ENCODE results near the gene KCNQ2.

KCNQ2 gene

GRCh38 chr20:63468421-63468820 lies 4.0 kb downstream of the KCNQ2 start:
- no peak overlapping the region for H3K4me3 ChIP-seq (ENCODE audit: low read depth, low read length)
- TF ChIP-seq CTCF (IDR thresholded peaks at IDR 0.05; ENCODE audit: low read depth, low read length, missing control alignments) = no peak
- in situ Hi-C loops (cut with HindIII; ENCODE audit: low sequenced_read_pairs) = no loop called here
- no peak for DNase-seq (ENCODE audit: low read depth)

DNA sequence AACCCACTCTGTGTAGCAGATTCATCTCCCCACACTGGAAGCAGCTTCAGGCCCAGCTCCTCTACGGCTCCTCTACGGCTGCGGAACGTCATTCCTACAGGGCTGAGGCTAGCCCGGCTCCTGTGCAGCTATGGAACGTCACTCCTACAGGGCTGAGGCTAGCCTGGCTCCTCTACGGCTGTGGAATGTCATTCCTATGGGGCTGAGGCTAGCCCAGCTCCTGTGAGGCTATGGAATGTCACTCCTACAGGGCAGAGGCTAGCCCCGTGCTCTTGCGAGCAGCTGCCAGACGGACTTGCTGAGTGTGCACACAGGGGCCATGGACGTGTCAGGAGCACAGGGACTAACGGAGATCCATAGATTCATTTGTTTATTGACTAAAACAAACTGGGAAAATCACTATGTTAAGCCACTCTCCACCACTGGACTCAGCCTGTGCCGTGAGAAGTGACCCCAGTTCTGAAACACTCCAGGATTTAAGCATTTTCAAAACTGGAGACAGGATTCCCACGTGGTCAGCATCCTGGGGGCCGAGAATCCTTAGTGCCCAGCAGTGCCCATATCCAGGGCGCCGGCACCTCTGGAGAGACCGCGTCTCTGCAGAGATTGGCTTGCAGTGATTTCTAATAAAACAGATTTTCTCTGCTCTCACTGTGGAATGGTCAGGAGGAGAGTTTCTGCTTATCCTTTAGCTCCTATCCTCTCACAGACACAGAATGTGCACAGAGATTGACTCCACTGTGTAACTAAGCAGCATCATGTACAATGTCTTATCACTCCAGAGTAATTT lies 5.0 kb downstream of the KCNQ2 start:
- no peak for DNase-seq (ENCODE audit: low read depth)
- no peak overlapping the region for H3K4me3 ChIP-seq (ENCODE audit: low read depth, low read length)
- in situ Hi-C loops (cut with HindIII; ENCODE audit: low sequenced_read_pairs) = no loop called here
- TF ChIP-seq CTCF (IDR thresholded peaks at IDR 0.05; ENCODE audit: low read depth, low read length, missing control alignments) = no peak

DNA sequence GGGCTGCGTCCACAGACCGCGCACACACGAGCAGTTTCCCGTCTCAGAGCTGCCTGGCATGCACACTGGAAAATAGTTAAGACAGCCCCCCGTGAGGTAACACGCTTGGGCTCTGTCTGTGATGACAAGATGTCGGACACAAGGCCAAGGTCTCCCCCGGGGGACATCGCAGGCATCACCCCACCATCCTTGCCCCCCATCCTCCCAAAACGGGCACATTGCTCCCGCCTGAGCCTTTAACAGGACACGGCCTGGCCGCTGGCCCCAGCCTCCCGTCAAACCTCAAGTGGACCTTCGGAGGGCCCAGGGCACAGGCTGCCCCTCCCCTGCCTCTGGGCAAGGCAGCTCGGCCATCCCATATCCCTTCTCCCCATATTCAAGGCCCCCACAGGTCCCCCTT lies 5.6 kb downstream of the KCNQ2 start:
- no peak overlapping the region for H3K4me3 ChIP-seq (ENCODE audit: low read depth, low read length)

GRCh38 chr20:63466250-63466825 lies 6.1 kb downstream of the KCNQ2 start:
- no peak for TF ChIP-seq CTCF (IDR thresholded peaks at IDR 0.05; ENCODE audit: low read depth, low read length, missing control alignments)
- DNase-seq (ENCODE audit: low read depth) = no peak

More for the DNA sequence above, 5.6 kb downstream of the KCNQ2 start:
- in situ Hi-C loops (cut with HindIII; ENCODE audit: low sequenced_read_pairs) = no loop called here
- no peak for DNase-seq (ENCODE audit: low read depth)
- TF ChIP-seq CTCF (IDR thresholded peaks at IDR 0.05; ENCODE audit: low read depth, low read length, missing control alignments) = no peak

DNA sequence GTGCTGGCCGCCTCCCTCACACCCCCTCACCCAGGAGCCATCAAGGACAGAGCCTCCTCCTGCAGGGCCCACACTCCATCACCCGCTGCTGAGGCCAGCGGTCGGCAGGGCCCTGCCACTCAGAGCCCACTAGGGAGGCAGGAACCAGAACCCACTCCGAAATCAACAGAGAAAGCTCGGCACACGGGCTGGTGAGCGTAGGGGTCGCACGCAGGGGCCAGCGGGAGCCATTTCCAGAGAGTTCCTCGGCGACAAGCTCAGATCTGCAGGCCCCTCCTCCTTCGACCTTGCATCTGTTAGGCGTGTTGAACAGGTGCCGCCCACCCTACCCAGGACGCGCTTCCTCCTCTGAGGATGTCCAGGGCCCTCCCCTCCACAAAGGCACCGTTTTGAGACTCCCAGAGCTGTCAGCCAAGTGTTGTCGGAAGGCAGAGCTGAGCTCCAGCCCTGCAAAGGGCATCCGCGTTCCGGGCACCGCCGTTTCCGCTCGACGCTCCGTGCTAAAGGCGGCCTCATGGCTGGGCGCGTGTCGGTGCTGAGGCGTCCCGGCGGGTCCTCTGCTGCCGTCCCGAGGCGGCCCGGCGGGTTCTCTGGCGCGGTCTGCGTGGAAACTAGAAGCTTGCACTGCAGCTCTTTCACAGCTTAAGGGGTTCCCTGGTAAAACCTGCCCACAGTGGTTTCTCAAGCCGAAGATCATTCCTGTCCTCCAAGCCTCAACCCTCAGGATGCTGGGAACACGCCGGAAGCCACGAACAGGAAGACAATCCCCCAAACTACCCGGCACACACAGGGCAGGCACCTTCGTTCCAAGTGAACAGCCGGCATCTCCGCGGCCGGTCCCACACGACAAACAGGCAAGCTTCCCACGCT lies 6.8 kb downstream of the KCNQ2 start:
- no peak overlapping the region for H3K4me3 ChIP-seq (ENCODE audit: low read depth, low read length)
- no peak for TF ChIP-seq CTCF (IDR thresholded peaks at IDR 0.05; ENCODE audit: low read depth, low read length, missing control alignments)
- DNase-seq (ENCODE audit: low read depth) = no peak
- in situ Hi-C loops (cut with HindIII; ENCODE audit: low sequenced_read_pairs) = no loop called here

More at GRCh38 chr20:63466250-63466825, 6.1 kb downstream of the KCNQ2 start:
- in situ Hi-C loops (cut with HindIII; ENCODE audit: low sequenced_read_pairs) = no loop called here
- no peak overlapping the region for H3K4me3 ChIP-seq (ENCODE audit: low read depth, low read length)

GRCh38 chr20:63464289-63464635 lies 8.2 kb downstream of the KCNQ2 start:
- no peak for DNase-seq (ENCODE audit: low read depth)
- in situ Hi-C loops (cut with HindIII; ENCODE audit: low sequenced_read_pairs) = no loop called here
- no peak for TF ChIP-seq CTCF (IDR thresholded peaks at IDR 0.05; ENCODE audit: low read depth, low read length, missing control alignments)
- no peak overlapping the region for H3K4me3 ChIP-seq (ENCODE audit: low read depth, low read length)

Data from astrocyte of the cerebellum (primary cell).